ENCODE measurements around the gene CDH26.
"Not testable (repeated sequence)": the region's sequence is repeated elsewhere in the genome, so short reads cannot be mapped to it uniquely, and the experiment has no call there.

The CDH26 gene

DNA sequence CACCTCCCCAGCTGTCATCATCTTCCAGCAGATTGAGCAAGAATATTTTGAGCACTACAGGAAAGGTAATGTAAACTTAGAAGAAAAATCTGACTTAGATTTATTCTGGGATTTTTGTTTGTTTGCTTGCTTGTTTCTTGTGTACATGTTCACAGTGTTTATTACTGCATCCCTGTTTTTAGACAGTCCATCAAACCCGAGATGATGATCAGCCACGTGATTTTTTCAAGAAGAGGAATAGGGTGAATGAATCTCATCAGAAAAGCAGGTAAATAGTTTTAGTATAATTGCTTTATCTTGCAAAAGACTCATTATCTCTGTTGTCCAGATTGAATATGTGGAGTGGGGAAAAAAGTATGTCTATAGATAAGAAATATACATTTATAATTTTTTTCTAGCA lies 16.0 kb upstream of the CDH26 start:
- DNase-seq = no peak

DNA sequence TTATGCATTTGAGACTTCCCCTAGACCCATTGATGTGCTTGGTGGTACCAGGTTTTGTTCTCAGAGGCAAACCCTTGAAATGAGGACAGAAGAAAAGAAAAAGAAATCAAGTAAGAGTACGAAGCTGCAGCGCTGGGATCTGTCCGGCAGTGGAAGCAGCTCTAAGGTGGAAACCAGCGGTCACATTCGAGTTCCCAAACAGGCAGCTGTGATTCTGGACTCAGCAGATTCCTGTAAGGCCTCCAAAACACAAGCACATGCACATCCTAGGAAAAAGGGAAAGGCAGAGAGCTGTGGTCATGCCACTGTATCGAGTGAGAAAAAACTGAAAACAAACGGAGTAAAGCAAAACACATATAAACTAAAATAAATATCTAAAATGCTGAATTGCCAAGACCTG lies 13.5 kb upstream of the CDH26 start:
- no peak for DNase-seq

DNA sequence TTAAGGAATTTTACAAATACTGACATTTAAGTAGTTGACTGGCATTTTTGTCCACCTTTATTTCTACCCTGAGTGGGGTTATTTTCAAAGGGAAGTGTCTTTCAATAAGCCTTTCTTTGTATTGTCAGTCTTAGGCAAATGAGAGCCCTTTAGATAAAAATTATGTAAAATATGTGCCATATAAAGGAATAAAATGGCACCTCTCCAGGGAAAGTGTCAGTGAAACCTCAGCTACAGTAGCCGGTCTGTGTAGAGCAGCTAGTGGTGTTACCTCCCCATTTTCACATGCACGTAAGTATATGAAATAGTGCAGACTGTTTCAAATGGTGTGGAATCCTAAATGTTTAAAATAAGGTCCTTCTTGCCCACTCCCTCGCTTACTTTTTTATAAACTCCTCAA lies 13.0 kb upstream of the CDH26 start:
- no peak for DNase-seq

DNA sequence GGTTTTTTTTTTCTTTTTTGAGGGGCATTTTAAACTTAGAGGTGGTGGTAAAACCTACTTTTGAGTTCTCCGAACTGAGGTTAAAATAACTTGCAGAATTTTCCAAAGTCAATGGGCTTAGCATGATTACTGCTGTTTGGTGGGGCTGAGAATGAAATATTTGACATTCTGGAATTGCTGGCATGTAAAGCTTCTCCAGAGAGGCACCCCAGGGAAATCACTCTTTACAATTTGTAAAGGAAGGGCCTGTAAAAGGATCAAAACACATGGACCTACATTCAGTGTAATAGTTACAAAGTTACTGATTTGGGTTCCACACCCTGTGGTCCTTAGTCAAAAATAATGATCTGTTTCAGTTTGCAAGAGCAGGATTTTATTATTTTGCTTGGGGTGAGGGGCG lies 12.5 kb upstream of the CDH26 start:
- no peak for DNase-seq

DNA sequence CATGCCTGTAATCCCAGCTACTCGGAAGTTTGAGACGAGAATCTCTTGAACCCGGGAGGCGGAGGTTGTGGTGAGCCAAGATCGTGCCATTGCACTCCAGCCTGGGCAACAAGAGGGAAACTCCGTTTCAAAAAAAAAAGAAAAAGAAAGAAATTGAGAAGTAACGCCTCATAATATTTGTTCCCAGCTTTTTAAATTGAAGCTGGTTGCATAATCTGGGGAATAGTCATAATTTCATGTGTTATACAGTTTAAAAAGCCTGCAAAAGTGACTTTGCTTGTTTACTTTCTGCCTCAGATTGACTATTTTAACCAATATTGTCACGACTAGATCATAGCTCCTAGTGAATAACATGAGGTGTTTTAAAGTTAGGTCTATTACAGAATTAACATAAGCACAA lies 10.8 kb upstream of the CDH26 start:
- no peak for DNase-seq

DNA sequence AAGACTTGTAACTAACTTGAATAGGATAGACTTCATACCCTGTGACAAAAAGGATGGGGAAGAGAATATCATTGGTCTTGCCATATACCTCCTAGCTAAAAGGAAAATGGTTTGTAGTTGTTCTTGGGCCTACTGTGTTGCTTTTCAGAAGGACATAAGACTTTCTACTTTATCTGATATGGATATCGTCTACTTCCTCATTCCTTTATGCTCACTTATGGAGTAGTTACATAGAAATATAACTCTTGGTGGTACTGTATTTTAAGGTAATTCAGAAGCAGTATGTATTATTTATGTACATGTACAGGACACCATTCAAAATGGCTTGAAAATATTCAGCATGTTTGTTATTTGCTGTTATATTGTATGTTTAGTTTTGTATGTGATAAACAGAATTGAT lies 10.0 kb upstream of the CDH26 start:
- DNase-seq = no peak

DNA sequence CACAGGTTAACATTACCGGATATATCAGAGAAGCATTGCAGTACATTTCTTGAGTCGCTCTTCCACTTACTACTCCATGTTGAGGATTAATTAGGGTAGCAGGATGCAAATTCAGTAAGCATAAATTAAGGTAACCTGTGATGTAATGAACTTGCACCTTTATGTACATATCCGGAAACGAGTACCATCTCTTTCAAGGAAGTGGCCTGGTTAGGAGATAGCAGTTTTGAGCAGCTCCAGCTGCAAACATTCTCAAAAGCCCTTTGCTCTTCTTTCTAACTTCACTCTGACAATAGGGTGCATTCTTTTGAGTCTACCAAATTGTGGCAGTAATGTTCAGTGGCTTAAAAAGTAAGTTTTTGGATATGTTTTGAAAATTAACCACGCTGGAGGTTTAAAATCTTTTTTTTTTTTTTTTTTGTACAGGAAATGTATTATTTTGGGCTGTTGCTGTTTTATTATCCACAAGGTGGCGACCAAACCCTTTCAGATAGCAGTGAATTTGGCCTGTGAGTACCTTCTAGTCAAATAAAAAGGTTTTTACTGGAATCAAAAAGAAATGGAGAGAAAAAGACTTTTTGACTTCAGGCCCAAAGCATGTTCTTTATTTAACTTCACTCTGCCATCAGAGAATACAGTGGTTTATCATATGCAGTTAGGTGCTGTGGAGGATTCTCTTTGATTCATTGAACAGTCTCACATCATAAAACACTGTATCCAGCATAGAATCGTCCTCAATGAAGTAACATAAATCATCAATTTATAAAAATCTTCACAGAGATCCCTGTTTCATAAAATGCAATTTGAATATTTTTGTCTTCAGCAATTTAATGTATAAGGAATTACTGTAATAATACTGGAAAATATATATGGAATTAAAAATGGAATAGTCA lies 9.1 kb upstream of the CDH26 start:
- no peak for DNase-seq

DNA sequence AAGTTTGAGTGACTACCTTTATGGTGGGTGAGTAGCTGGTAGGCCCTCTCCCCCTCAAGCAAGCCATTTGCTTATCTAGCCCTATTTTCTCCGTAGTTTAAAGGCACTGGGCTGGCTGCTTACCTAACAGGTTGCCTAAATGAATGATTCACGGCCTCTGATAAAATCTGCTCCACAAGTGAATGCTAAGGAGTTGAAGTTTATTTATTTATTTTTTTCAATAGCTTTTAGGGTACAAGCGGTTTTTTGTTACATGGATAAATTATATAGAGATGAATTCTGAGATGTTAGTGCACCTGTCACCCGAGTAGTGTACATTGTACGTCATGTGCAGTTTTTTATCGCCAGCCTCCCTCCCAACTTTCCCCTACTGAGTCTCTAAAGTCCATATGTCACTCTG lies 8.3 kb upstream of the CDH26 start:
- DNase-seq = no peak

DNA sequence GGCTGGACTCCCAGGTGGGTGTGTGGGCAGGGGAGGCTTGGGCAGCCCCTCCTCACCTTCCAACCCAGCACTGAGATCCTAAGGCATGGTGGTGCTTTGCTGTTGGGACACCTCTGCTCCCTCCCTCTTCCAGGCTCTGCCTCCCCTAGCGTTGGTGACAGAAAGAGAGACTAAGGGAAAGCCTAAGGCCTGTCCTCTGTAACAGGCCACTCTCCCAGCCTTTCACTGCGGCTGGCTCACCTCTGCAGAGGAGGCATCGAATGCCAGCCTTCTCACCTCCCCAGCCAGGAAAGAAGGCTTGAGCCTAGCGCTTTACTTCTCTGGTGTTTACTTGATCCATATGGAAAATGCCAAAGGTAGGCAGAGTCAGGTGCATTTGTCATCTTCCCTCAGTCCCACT lies 3.5 kb upstream of the CDH26 start:
- DNase-seq = no peak

DNA sequence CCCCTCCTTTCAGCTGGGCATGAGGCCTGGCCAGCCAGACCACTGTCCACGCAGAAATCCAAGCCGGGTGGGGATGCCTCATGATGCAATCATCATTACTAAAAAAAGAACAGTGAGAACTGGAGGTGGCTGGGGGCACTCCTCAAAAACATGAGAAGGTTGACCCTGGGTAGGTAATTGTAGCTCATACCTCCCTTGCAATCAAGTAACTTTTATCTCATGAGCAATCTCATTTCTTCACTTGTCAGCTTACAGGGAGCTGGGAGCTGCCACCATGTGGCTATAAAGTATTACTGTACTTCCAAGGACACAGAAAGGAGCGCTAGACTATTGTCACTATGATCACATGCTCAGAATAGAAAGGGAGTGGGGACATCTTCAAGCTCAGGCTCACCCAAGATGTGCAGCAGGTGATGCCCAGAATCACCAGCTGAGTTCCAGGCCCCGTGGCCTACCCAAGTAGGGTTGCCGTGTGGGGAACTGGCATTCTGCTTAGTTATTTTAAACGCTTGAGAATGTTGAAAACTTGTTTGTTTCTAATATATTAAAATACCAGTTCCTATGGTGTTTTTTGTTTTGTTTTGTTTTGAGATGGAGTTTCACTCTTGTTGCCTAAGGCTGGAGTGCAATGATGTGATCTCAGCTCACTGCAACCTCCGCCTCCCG lies 3.0 kb upstream of the CDH26 start:
- DNase-seq = no peak

DNA sequence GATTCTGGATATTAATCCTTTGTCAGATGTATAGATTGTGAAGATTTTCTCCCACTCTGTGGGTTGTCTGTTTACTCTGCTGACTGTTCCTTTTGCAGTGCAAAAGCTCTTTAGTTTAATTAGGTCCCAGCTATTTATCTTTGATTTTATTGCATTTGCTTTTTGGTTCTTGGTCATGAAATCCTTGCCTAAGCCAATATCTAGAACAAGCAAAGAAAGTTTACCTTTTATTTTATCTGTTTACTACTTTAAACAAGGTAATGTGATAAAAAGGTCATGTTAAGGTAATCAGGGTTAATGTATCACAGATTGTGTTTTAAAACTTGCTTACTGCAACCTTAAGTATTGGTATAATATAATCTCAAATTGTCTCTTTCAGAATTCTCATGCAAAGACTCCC lies 655 bp upstream of the CDH26 start:
- DNase-seq = not testable (repeated sequence)

DNA sequence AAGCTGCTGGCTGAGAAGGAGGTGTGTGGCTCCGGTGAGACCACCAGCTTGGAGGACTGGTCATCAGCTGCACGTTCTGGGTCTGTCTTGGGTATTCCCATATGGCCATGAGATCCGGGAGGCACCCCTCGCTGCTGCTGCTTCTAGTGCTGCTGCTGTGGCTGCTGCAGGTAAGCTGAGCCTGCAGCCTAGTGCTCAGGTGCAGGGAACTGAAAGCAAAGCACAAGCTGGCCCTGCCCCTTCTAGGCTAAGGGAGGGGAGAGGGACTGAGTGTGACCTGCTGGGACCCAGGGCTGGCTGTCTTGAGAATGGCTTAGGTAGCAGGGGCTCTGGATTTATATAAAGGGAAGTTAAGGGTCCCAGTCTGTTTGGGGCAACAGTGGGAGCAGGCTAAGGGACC lies 403 bp downstream of the CDH26 start:
- DNase-seq = no peak

DNA sequence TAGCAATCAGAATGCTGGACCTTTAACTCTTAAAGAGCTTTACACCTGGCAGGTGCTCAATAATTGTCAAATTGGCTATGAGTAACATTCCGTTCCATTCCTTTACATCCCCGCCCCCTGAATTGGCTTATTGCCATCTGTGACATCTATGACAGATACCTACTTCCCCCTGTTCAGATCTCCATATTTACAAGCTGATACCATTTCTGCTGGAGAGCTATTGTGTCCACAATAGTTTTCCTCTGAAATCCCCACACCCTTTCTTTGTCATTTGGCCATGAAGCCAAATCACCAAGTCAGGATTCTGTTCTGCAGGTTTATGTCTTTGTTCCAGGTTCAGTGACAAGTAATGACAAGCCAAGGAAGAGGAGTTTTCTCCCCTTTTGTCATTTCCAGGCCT lies 3.2 kb downstream of the CDH26 start:
- DNase-seq = no peak

DNA sequence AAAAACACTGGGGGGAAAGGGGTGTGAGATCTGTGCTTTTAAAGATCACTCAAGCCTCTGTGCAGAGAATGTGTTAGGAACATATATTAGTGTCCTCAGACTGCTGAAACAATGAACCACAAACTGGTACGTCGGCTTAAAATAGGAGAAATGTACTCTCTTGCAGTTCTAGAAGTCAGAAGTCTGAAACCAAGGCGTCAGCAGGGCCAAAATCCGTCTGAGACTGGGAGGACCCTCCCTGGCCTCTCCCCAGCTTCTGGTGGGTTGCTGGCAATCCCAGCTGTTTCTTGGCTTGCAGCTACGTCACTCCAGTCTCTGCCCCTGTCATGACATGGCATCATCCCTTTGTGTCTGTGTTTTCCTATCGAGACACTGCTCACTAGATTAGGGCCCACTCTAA lies 3.9 kb downstream of the CDH26 start:
- no peak for DNase-seq

DNA sequence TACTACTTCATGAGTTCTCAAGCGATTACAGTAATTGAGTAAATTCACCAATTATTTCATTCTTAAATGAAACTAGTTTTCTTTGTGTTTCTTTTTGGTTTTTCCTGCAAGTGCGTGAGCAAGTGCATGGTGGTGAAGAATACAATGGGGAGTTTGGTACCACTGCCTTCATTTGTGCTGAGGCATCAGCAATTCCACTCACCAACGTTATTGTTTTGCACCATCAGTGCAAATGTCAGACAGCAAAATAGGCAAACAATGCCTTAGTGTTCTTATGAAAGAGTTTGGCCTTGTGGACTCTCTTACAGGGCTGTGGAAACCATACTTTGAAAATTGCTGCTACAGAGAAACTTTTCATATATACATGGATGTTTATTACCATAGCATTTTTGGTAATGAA lies 8.2 kb downstream of the CDH26 start:
- DNase-seq = no peak

DNA sequence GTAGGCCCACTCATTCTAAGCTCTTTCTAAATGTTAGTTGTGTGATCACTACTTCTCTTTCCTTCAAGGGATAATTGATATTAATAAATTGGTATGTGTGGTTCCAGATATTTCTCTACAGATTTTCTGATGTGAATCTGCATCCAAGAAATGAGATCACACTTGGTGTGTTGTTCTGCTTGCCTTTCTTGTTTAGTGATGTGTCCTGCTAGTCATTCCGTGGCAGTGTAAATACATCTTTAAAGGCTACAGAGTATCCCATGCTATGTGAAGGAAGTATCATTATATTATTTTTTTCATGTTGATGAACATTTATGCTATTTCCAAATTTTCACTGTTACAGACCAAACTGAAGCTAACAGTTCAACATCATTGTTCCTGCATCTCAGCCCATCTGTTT lies 13.2 kb downstream of the CDH26 start:
- no peak for DNase-seq

DNA sequence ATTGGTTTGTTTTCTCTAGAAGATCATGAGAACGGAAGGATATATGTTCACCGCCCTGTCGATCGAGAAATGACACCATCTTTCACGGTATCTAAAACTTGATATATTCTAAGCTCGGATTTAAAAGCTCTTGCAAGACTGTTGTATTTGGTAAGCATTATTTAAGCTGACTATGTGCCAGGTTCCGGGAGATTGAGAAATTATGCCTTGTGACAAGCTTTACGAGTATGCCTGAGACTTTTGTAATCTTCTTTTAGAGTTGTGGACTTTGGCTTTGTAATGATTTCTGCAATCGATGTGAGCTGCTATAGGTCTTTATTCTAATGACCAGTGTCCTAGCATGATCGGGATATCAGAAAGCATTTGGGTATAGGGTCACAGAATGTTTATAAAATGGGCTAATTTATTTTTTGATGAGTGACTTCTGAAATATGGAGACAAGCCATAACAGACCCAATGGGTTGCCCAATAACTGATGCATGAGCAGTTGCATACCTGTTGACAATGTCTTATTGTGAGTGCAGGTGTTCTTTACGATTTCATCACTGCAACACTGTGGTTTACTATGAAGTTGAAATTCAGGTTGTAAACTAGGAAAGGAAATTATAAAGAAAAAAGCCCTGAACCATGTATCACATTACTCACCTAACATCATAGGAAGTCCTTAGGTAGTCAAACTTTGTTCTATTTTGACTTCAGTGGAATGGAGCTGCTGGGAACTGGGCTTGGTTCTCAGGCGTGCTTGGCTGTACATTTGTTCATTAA lies 14.0 kb downstream of the CDH26 start:
- no peak for DNase-seq

DNA sequence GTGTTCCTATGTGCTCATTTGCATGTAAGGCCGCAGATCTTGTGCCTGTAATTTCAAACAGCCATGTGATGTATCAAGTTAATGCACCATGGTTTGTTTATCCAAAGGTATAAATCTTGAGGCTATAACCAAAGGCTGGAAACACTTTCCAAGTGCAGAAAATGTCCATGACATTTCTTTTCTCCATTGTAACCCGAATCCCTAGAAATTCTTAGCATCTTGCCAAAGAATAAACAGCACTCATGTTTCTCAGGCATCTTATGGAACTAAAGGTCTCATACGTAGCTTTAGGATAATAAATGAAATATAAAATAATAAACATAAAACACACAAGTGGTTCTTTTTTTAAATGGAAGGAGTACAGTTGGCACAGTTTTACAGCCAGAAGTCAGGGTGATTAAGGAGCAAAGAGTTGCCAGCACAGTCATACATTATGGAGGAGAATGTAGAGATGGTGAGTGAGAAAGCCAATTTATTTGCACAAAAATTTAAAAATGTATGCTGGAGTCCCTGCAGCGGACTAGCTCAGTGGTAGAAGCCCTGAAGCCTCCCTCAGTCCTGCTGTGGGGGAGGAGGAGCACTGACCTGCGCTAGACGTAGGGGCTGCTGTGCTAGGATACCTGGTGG lies 18.0 kb downstream of the CDH26 start:
- DNase-seq = no peak

DNA sequence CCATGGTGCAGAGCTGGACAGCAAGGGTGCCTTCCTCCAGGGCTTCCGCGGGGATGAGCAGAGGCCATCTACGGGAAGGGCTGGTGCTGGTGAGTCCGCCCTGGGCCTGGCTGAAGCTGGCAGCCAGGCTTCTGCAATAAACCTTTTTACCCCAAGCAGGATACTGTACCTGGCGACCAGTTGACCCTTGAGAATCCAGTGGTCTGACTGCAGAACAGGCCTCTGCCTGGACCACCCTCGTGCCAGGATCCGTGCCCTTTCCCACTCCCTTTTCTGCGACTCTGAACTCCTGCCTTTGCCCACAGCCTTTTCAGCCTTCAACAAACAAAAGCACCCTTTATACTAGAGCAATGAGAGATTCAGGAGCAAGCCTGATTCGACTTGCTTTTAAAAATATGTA lies 18.9 kb downstream of the CDH26 start:
- no peak for DNase-seq

DNA sequence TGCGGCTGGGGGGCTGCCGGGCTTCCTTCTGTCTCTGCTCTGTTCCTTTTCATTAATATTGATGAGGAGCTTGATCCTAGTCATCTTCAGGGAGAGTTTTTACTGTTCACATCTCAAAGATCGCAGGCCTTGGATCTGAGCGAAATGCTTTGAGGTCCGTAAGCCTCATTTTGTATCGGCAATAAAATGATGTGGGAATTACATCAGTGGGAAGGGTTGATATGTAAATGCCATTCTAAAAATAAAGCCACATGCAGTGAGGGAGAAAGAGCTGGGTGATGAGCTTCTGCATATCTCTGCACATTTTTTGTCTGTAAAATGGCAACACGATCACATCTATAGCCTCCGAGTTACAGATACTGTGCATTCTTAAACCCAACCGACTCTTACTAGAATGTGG lies 24.9 kb downstream of the CDH26 start:
- DNase-seq = no peak

DNA sequence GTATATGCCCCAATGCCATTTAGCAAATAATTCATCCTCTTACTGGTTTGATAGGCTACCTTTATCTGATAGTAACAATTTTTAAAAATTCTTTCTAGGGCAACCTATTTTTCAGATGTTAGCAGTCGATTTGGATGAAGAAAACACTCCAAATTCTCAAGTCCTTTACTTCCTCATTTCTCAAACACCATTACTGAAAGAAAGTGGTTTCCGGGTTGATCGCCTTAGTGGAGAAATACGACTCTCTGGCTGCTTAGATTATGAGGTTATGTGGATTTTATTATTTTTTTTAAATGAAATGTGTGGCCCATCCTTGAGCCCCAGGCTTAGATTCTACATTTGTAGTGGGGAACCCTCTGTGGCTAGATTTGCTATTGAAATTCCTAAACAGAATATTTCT lies 26.3 kb downstream of the CDH26 start:
- no peak for DNase-seq

DNA sequence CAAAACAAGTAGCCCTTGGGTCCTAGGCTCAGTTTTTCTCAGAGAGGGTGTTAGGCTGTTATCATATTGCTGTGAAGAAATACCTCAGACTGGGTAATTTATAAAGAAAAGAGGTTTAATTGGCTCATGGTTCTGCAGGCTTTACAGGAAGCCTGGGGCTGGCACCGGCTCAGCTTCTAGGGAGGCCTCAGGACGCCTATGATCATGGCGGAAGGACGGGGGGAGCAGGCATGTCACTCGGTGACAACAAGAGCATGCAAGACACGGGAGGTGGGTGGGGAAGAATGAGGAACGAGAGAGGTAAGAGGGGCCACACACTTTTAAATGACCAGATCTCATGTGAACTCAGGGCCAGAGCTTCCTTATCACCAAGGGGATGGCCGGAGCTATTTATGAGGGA lies 26.9 kb downstream of the CDH26 start:
- DNase-seq = no peak

DNA sequence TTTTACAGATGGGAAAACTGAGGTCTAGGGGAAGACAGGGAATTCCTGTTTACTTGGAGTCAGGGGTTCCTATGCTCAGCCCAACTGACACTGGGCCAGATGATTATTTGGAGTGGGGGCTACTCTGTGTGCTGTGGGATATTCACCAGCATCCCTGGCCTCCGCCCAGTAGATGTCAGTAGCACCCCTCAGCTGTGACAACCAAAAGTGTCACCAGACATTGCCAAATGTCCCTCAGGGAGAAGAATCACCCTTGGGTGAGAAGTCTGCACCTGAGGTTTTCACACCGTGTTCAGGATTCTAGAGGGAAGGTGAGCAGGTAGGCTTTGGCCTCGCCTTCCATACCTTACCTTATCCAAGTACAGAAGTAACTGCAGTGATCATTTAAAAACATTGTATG lies 27.6 kb downstream of the CDH26 start:
- DNase-seq = no peak

DNA sequence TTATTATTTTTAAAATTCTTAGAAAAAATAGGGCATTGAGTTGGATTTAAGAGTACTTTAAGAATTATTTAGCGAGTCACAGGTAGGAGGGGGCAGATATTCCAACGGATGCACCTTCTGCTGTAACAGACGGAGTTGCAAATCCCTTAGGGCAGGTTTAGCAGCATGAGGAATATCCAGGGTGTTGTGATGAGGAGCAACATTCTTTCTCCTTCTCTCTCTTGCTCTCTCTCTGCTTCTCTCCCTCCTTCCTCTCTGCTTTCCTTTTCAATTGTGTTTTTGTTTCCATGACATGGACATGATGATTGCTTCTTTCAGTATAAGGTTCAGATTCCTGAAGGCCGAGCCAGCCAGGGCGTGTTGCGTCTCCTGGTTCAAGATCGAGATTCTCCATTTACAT lies 28.9 kb downstream of the CDH26 start:
- DNase-seq = no peak

Data from activated CD4-positive, CD25-positive, alpha-beta regulatory T cell treated with anti-CD3 and anti-CD28 coated beads, Interleukin-2, amount 50 U/mL, for 72 hours (primary cell).